ENCODE measurements around the gene AKAP9.

- TF ChIP-seq CTCF (IDR thresholded peaks at IDR 0.05) (no peak), POLR2A (IDR thresholded peaks at IDR 0.05) (no peak)
Observed at GRCh38 chr7:92058040-92058439, 117.4 kb downstream of the AKAP9 start.

Measured in uterus (tissue), 2 donors.